ENCODE data around the gene JMJD1C. TPM values are rescaled to one million over a fixed set of nuclear protein-coding genes. Genes with fewer than 3 reads are reported as not detected.
A peak's percentile ranks its signal among the peaks of the same experiment; 100 is the strongest.

The JMJD1C gene
- total RNA-seq, 1 experiment from 2014 or later = 180 TPM

- TF ChIP-seq ZNF263 (CRISPR knock-in tag; IDR thresholded peaks at IDR 0.05; ENCODE audit: low read depth) (no peak), GABPB1 (CRISPR knock-in tag; IDR thresholded peaks at IDR 0.05) (no peak), ZNF532 (CRISPR knock-in tag; IDR thresholded peaks at IDR 0.05; ENCODE audit: borderline replicate concordance) (no peak), ZNF281 (CRISPR knock-in tag; IDR thresholded peaks at IDR 0.05) (no peak), OVOL2 (CRISPR knock-in tag; IDR thresholded peaks at IDR 0.05; ENCODE audit: borderline replicate concordance) (no peak), ZMAT4 (CRISPR knock-in tag; IDR thresholded peaks at IDR 0.05) (no peak), MYBL2 (CRISPR knock-in tag; IDR thresholded peaks at IDR 0.05) (no peak), CREB1 (CRISPR knock-in tag; IDR thresholded peaks at IDR 0.05) (no peak)
These were observed 75.3 kb downstream of the JMJD1C start (continued) for GRCh38 chr10:63390521-63390920.

GRCh38 chr10:63388421-63389031, 77.3 kb downstream of the JMJD1C start:
- Mint-ChIP-seq H3K36me3 (peaks cover 3% of the 10 kb centered on the region; the same call in 1 of the 2 replicates), H3K27ac (peak overlapping the region; percentile 55), H3K4me3 (no peak overlapping the region), H3K27me3 (ENCODE audit: low read depth) (no peaks in the 10 kb centered on the region), H3K4me1 (peaks cover 16% of the 10 kb centered on the region), H3K9me3 (peaks cover 16% of the 10 kb centered on the region)
- DNase-seq (ENCODE audit: low spot score) (no peak), ATAC-seq (no peak)
- ChIA-PET POLR2A (no interaction called here), CTCF (no interaction called here)
- TF ChIP-seq TEAD1 (CRISPR knock-in tag; IDR thresholded peaks at IDR 0.05) (no peak), USF2 (CRISPR knock-in tag; IDR thresholded peaks at IDR 0.05) (no peak), GRHL2 (CRISPR knock-in tag; IDR thresholded peaks at IDR 0.05; ENCODE audit: insufficient replicate concordance, severe bottlenecking) (no peak), ZNF416 (CRISPR knock-in tag; IDR thresholded peaks at IDR 0.05) (no peak), ZNF425 (CRISPR knock-in tag; conservative IDR thresholded peaks at IDR 0.05) (no peak), ZBTB21 (CRISPR knock-in tag; IDR thresholded peaks at IDR 0.05; ENCODE audit: borderline replicate concordance) (no peak), JAZF1 (CRISPR knock-in tag; IDR thresholded peaks at IDR 0.05) (no peak), ZNF281 (CRISPR knock-in tag; IDR thresholded peaks at IDR 0.05) (no peak), E2F5 (CRISPR knock-in tag; IDR thresholded peaks at IDR 0.05) (no peak), CDX4 (CRISPR knock-in tag; IDR thresholded peaks at IDR 0.05; ENCODE audit: borderline replicate concordance) (no peak), FOXJ3 (CRISPR knock-in tag; IDR thresholded peaks at IDR 0.05; ENCODE audit: borderline replicate concordance) (no peak)
